Right lobe of liver (tissue), 6 donors: ENCODE data around the gene TATDN2. TPM values are rescaled to one million over a fixed set of nuclear protein-coding genes. Genes with fewer than 3 reads are reported as not detected.

ENCODE experiments used
- ATAC-seq, 4 donors: fragments of 200-7000 bp; cut with Tn5 transposase; one replicate each; pipeline ENCODE4 v1.9.1; 2020; ENCODE audit warnings: mild to moderate bottlenecking in 4 of 4, moderate library complexity in 4 of 4
- DNase-seq, 3 donors: peaks; one replicate each; pipeline ENCODE4 v3.0.0-alpha.2; 2020
- H3K27ac ChIP-seq, 3 donors: fragments of 200-600 bp; one replicate each; pipeline ENCODE4 v1.8.0; 2022
- H3K27me3 ChIP-seq, 2 donors: fragments of 200-600 bp; one replicate each; pipeline ENCODE4 v1.8.0; 2022
- H3K36me3 ChIP-seq, 4 donors: fragments of 200-600 bp; sonication (generic) in 1 of 4; one replicate each; pipeline versions ENCODE4 v1.5.1 to v1.8.0; 2017 to 2022; ENCODE audit warnings: control low read depth in 1 of 4
- H3K4me1 ChIP-seq, 4 donors: fragments of 200-600 bp; sonication (generic) in 1 of 4; one replicate each; pipeline versions ENCODE4 v1.5.1 to v1.8.0; 2017 to 2022; ENCODE audit warnings: control low read depth in 1 of 4
- H3K4me3 ChIP-seq, 3 donors: fragments of 200-600 bp; one replicate each; pipeline ENCODE4 v1.8.0; 2022
- H3K9me3 ChIP-seq, 4 donors: fragments of 200-600 bp; sonication (generic) in 1 of 4; one replicate each; pipeline versions ENCODE4 v1.5.1 to v1.8.0; 2017 to 2022; ENCODE audit warnings: control low read depth in 1 of 4
- POLR2A ChIP-seq: fragments of 450-650 bp; IDR thresholded peaks from one replicate; pipeline ENCODE4 v1.6.1; 2017; ENCODE audit warnings: antibody characterized with exemption, mild to moderate bottlenecking
- WGBS: methylation state at CpG from one replicate; pipeline ENCODE4 v1.1.6; 2018; ENCODE audit warnings: low coverage, low lambda C conversion rate; ENCODE audit not compliant: insufficient coverage; ENCODE audit errors: missing lambda C conversion rate; 5-methylcytosine and 5-hydroxymethylcytosine counted together
- intact Hi-C, 2 donors: fragments of 100-400 bp; cut with DNase I; formaldehyde crosslinking; loops; one replicate each; pipeline versions ENCODE4 v1.11.2 to v1.14.1; 2022
- long read RNA-seq: library from polyadenylated mRNA; unstranded; transcript quantifications from one replicate; pipeline ENCODE4 v2.0.0, GENCODE V29; 2019
- total RNA-seq, 6 experiments: library from RNA; depleted of rRNA in 2 of 6; stranded (reverse); fragments of >200 nt in 2 of 6; fragmentation: NEBNext Ultra II Directional in 3 of 6; extraction: Animal tissue kit (Norgen Biotek cat#: 25700) in 3 of 6; gene quantifications; one replicate each; pipeline versions ENCODE4 v1.1.0 to v1.2.4, GENCODE V29; 2016 to 2023
- TF ChIP-seq, protein P1 (sequence below), 4 donors: fragments of 200-600 bp in 3 of 4; fragments of 450-650 bp in 1 of 4; IDR thresholded peaks; one replicate each; pipeline versions ENCODE4 v1.5.1 to v1.8.0; 2016 to 2022; ENCODE audit warnings: antibody characterized with exemption in 4 of 4, mild to moderate bottlenecking in 2 of 4
- donor health status: DM: no; HTN: yes; CAD: no.
- donor health status: DM: no; HTN: no; CAD: no.
- donor health status: DM: no; HTN: no; CAD: no.
- donor health status: DM: no; HTN: yes; CAD: no.
- donor health status: DM: no; HTN: yes; CAD: no.

TATDN2 gene, protein sequence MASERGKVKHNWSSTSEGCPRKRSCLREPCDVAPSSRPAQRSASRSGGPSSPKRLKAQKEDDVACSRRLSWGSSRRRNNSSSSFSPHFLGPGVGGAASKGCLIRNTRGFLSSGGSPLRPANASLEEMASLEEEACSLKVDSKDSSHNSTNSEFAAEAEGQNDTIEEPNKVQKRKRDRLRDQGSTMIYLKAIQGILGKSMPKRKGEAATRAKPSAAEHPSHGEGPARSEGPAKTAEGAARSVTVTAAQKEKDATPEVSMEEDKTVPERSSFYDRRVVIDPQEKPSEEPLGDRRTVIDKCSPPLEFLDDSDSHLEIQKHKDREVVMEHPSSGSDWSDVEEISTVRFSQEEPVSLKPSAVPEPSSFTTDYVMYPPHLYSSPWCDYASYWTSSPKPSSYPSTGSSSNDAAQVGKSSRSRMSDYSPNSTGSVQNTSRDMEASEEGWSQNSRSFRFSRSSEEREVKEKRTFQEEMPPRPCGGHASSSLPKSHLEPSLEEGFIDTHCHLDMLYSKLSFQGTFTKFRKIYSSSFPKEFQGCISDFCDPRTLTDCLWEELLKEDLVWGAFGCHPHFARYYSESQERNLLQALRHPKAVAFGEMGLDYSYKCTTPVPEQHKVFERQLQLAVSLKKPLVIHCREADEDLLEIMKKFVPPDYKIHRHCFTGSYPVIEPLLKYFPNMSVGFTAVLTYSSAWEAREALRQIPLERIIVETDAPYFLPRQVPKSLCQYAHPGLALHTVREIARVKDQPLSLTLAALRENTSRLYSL
- 10 to 100 TPM in 3 of 6 experiments, 1 to 10 TPM in 3; 7.2 to 13.4 (median 10.1) TPM for total RNA-seq
- long read RNA-seq: 0 reads

DNA sequence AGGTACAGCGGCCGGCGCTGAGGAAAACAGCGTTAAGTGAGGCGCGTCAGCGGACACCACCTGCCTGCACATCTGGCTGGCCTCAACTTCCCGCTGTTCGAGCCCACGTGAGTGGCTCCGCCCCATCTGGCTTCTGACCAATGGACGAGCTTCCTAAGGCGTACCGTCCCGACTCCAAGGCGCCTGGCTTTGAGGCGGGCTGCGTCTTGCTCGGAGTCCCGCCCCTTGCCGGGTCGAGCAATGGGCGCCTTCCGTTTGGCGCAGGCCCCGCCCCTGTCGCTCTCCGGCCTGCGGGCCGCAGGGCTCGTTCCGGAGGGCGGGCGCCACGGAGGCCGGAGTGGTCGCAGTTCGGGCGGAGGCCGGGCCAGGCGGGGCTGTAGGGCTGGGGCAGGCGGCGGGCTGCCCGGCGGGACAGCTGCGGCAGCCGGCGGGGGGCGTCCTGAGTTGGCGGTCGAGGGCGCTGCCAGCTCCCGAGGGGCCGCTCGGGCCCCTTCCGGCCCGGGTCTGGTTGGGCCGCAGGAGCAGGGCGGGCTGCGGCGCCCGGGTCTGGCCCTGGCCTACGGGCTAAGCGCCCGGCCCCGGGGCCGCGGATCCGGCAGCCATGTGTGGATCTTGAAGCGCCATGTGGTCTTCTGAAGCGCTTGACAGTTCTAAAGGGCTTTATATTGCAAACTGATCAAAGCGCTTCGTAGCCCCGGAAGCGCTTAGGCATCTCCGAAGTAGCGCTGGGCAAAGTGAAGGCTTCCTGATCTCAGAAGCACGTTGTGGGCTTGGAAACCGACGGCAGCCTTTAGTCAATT is at the start of gene TATDN2:
TSS of gene TATDN2 (plus strand) at position 276 of the 800 bp plus-strand sequence. CDS start 742 bp downstream, outside the sequence.
- intact Hi-C loops: no loop called here
- ATAC-seq (peak; percentile 98 to 99 (median 98)), DNase-seq (peak; percentile 96 to 97 (median 97))
- Histone ChIP-seq H3K4me3 (peak within 1 kb of the TSS; percentile 67 to 74 (median 74)), H3K27me3 (no peaks in the 10 kb centered on the region), H3K9me3 (no peaks in the 10 kb centered on the region), H3K27ac (peak within 1 kb of the TSS; percentile 67 to 85 (median 70)), H3K4me1 (peaks cover 0 to 21% (median 4%) of the 10 kb centered on the region in 4 donors), H3K36me3 (no peaks in the 10 kb centered on the region)
- 0% methylated on average over 14 of the region's 80 CpGs for whole genome bisulfite sequencing
- peak; percentile 92 for TF ChIP-seq POLR2A
- TF ChIP-seq, protein P1, sequence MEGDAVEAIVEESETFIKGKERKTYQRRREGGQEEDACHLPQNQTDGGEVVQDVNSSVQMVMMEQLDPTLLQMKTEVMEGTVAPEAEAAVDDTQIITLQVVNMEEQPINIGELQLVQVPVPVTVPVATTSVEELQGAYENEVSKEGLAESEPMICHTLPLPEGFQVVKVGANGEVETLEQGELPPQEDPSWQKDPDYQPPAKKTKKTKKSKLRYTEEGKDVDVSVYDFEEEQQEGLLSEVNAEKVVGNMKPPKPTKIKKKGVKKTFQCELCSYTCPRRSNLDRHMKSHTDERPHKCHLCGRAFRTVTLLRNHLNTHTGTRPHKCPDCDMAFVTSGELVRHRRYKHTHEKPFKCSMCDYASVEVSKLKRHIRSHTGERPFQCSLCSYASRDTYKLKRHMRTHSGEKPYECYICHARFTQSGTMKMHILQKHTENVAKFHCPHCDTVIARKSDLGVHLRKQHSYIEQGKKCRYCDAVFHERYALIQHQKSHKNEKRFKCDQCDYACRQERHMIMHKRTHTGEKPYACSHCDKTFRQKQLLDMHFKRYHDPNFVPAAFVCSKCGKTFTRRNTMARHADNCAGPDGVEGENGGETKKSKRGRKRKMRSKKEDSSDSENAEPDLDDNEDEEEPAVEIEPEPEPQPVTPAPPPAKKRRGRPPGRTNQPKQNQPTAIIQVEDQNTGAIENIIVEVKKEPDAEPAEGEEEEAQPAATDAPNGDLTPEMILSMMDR (IDR thresholded peaks at IDR 0.05): no peak

DNA sequence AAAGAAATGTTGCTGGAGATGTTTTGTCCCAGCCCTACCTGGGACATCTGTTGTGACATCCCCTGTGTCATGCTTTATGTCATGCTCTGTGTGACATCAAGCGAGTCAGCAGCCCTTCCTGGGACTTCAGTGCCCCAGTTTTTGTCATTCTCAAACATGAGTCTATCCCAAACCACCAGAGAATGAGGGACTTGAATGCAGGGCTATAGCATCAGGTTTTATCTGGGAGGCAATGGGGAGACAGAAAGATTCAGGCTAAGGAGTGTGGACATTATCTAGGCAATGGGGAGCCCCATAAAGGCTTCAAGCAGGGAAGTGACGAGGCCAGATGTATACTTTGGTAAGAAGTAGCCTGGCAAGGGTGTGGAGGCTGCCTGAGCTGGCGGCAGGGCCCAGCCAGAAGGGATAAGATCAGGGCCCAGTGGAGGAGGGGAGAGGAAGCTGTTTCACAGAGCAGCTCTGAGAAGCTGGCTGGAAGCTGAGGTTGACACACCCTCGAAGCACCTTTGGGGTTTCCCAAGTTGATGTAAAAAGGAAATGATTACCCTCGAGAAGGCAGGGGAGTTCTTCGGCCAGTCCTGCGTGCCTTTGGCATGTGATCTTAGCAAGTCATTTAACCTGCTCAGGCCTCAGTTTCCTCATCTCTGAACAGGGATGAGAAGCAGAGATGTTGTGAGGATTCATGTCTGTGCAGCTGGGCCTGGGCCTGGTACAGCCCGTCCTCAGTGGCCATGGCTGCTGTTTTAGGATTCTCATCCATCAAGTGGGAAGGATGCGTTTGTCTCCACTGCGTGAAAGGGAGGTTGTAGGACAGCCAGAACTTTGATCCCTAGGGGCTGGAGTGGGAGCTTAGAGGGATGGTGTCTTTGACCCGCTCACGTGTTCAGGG is 49.3 kb upstream of the TATDN2 start:
- peak overlapping the region in 1 of 3 donors; percentile 9 for H3K27ac ChIP-seq
- ATAC-seq: peak in 1 of 4 donors; percentile 8

DNA sequence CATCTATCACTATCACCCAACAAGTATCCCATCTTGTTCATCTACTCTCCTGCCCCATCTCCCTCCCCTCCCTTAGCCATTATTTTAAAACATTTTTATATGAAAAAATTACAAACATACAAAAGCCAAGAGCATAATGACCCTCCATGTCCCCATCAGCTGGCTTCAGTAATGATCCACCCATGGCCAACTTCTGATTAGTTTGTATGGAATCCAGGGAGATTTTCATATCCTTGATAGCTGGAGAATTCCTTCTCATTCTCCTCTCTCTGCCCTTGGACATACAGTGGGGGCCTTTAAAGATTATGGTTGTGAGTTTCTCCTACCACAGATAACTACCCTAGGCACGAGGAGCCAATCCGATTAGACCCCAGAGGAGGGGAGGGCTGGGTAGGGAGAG is 43.3 kb upstream of the TATDN2 start:
- 83% methylated on average over 2 of the region's 2 CpGs for WGBS
- Histone ChIP-seq H3K4me3 (no peak overlapping the region), H3K36me3 (peaks cover 0 to 3% (median 0%) of the 10 kb centered on the region in 4 donors), H3K27me3 (no peaks in the 10 kb centered on the region), H3K4me1 (peaks cover 0 to 54% (median 23%) of the 10 kb centered on the region in 4 donors), H3K9me3 (no peaks in the 10 kb centered on the region), H3K27ac (peak overlapping the region; percentile 16 to 86 (median 73))
- intact Hi-C loops: no loop called here
- DNase-seq (no peak), ATAC-seq (no peak)
- TF ChIP-seq, protein P1 (IDR thresholded peaks at IDR 0.05): no peak
- TF ChIP-seq POLR2A: no peak

More for the DNA sequence above, 49.3 kb upstream of the TATDN2 start:
- WGBS: 58% methylated on average over 8 of the region's 12 CpGs
- H3K4me1 ChIP-seq: peaks cover 0 to 39% (median 15%) of the 10 kb centered on the region in 4 donors
- intact Hi-C loops: no loop called here
- H3K4me3 ChIP-seq: no peak overlapping the region
- no peaks in the 10 kb centered on the region for H3K27me3 ChIP-seq
- peaks cover 0 to 3% (median 0%) of the 10 kb centered on the region in 4 donors for H3K36me3 ChIP-seq
- TF ChIP-seq, protein P1 (IDR thresholded peaks at IDR 0.05): no peak
- TF ChIP-seq POLR2A: no peak
- no peaks in the 10 kb centered on the region for H3K9me3 ChIP-seq
- DNase-seq: no peak
